Glomerular visceral epithelial cell (primary cell): ENCODE results near the gene PLCZ1.
"Not testable (repeated sequence)": the region's sequence is repeated elsewhere in the genome, so short reads cannot be mapped to it uniquely, and the experiment has no call there.

ENCODE experiments used
- DNase-seq: peaks from one replicate; pipeline ENCODE4 v3.0.0-alpha.2; 2016; ENCODE audit errors: extremely low spot score

PLCZ1 gene, protein sequence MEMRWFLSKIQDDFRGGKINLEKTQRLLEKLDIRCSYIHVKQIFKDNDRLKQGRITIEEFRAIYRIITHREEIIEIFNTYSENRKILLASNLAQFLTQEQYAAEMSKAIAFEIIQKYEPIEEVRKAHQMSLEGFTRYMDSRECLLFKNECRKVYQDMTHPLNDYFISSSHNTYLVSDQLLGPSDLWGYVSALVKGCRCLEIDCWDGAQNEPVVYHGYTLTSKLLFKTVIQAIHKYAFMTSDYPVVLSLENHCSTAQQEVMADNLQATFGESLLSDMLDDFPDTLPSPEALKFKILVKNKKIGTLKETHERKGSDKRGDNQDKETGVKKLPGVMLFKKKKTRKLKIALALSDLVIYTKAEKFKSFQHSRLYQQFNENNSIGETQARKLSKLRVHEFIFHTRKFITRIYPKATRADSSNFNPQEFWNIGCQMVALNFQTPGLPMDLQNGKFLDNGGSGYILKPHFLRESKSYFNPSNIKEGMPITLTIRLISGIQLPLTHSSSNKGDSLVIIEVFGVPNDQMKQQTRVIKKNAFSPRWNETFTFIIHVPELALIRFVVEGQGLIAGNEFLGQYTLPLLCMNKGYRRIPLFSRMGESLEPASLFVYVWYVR

DNA sequence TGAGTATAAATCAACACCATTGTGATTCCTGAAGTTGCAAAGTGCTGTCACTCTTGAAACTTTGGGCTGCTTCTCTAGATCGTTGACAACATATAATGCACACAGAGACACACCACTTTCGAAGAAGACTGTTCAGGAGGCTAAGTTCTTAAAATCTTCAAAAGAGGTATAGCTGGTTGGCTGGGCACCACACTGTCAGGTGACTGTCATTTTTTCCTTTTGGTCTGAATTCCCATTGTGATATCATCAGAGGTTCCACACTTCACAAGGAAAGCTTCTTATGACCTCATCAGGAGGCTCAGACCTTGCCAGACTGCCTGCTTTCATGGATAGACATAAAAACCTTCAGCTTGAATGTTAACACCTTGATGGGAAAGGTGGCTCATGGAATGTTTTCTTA is at the start of gene PLCZ1, which contains the start of gene CAPZA3:
Gene PLCZ1, minus strand, starts transcription at position 194 of the 400 bp plus-strand sequence. CDS start 641 bp downstream, outside the sequence.
Gene CAPZA3, plus strand, starts transcription at position 301 of the 400 bp plus-strand sequence. CDS start 150 bp downstream, outside the sequence.
- no peak for DNase-seq

DNA sequence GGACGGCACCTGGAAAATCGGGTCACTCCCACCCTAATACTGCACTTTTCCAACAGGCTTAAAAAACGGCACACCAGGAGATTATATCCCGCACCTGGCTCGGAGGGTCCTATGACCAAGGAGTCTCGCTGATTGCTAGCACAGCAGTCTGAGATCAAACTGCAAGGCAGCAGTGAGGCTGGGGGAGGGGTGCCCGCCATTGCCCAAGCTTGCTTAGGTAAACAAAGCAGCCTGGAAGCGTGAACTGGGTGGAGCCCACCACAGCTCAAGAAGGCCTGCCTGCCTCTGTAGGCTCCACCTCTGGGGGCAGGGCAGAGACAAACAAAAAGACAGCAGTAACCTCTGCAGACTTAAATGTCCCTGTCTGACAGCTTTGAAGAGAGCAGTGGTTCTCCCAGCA is 47.7 kb upstream of the PLCZ1 start:
- DNase-seq, result not testable (repeated sequence)

DNA sequence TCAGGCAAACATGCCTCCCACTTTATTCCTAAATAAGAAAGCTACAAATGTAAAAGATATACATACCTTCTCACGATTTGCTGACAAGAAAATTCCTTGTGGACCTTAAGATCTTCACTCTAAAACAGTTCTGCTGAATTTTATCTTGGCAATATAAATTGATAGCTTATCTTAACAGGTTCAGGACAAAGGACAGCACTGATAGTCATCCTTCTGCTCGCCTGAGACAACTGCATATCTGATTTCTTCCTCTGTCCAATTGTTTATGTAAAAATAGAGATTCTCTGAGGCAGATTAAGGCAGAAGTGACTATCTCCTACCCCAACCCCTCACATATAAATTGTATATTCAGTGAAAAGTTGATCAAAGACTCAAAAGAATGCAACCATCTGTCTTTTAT is 45.0 kb upstream of the PLCZ1 start:
- no peak for DNase-seq

DNA sequence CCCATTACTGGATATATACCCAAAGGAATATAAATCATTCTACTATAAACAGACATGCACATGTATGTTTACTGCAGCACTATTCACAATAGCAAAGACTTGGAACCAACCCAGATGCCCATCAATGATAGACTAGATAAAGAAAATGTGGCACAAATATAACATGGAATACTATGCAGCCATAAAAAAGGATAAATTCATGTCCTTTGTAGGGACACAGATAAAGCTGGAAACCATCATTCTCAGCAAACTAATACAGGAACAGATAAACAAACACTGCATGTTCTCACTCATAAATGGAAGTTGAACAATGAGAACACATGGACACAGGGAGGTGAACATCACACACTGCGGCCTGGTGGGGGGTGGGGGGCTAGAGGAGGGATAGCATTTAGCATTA is 28.7 kb upstream of the PLCZ1 start:
- DNase-seq, result not testable (repeated sequence)

DNA sequence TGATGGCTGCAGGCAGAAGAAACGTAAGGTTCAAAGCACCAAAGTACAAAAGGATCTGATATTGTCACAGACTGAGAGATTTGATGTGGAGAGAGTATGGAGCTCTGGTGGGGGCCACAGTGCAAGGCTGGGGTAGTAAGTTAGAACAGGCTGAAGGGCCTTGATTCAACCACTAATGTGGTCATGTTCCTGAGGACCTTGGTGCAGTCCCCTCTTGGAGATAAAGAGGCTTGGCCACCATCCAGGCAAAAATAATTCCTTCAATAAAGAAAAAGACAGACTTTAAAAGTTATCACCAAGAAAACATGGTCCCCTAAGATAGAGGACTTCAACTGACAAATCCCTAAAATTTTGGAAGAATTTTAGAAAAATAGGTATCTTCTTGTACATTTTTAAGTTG is 17.5 kb upstream of the PLCZ1 start:
- no peak for DNase-seq

DNA sequence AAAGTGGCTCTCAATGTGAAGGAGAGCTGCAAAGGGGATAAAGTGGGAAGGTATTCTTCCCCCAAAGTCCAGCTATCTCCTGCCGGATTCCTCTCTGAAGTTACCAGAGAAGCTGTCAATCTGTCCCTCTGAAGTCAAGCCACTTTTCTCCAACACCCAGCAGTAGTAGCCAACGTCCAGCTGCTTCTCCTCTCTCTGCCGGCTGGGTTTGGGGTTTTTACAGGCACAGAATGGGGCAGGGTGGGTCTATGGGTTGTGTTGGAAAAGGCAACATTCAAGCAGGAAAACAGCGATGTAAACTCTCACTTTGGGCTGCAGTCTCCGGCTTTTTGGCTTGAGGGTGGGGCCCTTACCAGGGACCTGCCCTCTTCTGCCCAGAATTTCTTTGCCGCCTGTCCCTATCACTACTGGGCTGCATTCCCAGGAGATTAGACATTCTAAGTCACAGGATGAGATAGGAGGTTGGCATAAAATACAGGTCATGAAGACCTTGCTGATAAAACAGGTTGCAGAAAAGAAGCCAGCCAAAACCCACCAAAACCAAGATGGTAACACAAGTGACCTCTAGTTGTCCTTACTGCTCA is 16.4 kb upstream of the PLCZ1 start:
- no peak for DNase-seq

DNA sequence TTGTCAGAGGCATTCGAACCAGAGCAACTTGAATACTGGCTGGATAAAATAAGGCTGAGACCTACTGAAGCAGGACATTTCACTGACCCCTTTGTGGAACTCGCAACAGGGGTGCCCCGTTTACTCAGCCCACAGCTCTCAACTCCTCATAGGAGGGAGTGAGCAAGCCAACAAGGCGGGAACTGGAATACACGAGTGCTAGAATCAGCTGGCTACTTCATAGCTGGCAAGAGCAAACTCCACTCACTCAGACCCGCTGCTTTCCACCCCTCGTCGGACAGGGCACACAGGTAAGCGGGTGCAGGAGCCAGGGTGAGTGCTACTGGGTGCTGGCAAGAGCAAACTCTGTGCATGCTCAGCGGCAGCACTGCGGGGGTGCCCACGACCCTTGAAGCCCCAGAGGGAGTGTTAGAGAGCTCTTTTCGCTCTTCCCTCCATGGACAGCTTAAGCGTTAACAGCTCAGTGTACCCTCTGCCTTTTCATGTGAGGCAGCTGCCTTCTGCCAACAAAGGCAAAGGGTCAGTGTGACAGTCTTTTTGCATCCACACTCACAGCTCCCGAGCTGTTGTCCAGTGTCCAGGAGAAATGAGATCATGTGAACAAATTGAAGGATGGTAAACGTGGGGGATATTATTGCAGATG is 15.8 kb upstream of the PLCZ1 start:
- no peak for DNase-seq

DNA sequence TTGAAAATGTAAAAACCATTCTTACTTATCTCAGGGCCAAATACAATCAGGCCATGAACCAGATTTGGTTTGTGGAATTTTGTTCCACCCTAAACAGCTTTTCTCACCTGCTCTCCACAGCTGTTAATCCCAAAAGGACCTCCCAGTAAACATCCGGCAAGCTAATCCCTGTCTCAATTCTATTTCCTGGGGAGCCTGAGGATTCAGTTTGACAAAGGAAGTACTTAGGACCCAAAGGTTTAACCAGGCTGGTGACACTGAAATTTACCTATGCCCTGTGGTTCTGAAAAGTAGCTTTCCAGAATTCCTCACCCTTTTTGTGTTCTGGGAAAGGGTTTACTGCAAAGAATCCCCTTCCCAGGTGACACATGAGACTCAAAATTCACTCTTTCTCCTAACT is 15.1 kb upstream of the PLCZ1 start:
- no peak for DNase-seq

DNA sequence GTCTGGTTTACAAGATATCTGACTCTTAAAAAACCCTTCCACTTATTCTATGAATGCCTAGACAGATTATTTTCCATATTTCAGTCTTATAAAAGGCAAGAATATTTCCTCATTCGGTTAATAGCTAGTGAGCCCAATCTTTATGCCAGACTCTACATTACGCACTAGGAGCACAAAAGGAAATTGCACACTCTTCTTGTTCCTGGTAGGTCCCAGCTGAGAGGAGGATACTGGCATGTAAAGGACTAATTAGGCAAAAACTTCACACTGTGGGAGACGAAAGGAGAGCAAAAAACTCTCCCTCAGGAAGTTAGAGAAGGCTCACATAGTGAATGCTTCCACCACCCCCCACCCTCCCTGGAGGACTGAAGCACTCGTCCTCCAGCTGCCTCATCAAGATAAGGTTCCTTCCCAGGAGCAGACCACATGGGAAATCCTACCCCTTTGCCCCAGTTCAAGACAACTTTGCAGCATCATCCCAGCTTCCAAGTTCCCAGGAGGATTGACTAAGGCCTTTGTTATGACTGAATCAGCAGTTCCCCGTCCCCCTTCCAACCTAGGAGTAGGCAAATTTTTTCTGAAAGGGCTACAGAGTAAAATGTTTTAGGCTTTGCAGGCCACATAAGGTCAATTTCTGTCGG is 14.6 kb upstream of the PLCZ1 start:
- DNase-seq, result no peak

DNA sequence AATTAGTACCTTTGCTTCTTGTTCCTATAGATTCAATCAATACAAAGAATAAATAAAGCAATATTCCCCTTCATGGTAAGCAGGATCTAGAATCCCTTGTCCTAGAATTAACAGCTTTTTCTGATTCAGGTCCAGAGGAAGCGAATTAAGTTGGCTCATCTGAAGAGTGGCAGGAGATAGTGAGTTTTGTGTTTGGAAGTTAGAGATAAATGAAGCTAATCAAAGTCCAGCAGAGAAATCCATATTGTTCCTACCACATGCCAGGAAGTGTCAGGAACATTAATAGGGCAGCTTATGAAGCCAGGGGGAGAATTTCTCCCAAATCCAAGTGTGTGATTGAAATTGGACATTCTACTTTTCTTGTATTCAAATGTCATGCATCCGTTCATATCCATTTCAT is 14.1 kb upstream of the PLCZ1 start:
- no peak for DNase-seq

DNA sequence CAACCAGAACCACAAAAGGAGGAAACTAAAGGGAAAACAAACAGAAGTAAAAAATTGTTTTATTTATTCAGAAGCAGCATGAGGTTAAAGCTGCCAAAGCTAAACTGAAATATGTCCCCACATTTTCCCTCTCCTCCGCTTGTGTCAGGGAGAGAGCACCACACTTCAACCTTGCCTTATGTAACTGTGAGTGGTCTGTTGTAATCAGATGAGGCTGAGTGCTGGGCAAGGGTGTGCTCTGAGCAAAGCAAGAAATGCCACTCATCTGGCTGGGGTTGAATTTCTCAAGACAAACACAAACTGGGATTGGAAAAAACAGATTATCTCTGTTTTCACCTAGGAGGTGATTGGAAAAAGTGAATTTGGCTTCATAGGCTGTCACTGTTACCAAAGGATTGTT is 12.3 kb upstream of the PLCZ1 start:
- no peak for DNase-seq

DNA sequence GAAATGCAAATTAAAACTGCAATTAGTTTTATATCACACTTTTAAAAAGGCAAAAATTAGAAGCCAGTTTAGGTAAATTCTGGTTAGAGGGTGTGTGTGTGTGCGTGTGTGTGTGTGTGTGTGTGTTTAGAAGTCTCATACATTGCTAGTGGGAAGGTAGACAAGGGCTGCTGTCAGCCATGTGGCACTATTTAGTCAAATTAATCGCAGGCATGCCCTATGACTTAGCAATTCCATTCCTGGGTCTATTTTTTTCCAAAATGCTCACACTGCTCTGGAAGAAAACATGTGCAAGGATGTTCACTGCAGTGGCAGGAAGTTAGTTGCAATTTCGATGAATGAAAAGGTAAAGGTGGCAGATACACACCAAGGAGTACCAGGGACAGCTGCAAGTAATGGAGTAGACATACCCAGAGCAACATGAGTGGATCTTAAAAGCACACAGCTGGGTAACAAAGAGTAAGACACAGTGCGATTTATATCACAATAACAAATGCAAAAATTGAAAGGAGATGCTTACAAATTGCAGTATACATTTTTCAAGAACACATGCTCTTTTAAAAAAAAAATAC is 11.7 kb upstream of the PLCZ1 start:
- no peak for DNase-seq

DNA sequence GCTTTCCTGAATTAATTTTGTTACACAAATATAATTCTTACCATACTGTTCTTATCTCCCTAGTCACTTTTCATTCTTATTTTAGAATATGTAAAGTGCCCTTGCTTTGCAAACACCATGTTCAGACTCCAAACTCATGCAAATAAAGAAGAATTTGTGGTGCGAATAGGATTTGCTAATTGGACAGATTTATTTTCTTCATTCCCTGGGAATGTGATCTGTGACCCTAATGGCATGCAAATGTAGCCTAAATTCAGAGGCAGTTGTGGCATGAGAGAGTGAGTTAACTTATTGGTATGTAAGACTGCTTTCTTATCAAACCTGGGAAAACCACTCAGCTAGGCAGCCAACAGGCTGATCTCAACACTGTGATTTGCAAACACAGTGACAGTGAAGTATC is 10.1 kb upstream of the PLCZ1 start:
- peak; percentile 53 for DNase-seq

DNA sequence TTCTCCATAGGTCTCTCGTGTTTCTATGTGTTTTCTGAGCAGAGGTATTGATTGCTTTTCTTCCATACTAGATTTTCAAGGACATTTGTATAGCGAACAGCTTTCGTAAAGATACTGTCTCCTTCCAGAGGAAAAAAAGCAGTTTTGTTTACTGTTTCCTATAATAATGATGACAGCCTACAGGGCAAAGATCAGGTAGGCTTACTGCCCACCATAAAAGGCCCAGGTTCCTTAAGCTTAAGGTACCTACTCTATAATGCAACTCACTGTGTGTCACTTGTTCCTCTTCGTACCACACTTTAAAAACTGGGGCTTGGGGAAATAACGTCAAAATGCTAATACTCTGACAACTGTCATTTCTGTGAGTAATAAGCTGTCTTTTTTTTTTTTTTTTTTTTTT is 6.7 kb downstream of the PLCZ1 start:
- no peak for DNase-seq

DNA sequence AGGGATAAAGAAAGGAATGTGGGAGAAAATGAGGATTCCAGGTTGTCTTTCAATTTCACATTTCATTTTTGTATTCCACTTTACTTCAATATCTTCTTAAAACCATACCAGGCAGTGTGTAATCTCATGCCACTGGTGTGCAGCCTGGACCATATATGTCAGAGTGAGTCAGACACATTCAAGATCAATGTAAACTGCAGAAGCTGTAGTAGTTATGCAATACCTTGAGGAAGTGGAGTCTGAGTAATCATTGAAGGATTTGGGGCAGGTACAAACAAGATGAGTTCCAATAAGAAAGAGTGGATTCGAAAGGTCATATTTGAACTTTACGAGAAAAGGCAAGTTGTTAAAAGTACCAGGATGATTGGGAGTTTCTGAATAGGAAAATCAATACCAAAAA is 14.1 kb downstream of the PLCZ1 start:
- DNase-seq, result peak; percentile 35

DNA sequence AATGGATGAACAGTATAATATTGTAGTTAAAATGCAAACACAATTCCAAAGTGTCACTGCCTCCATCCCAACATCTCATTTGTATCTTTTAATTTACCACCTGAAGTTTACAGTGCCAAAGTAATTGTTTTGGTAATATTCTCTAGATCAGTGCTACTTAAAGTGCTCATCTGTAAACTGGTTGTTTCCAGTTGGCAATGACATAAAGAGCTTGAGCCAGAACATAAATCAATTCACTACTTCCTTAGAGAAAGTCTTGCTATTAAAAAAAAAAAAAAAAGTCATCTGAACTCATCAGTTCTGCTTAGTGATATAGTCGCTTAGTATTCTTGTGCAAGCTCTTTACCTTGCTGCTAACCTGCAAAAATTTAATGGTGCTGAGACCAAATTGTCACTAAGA is 16.4 kb downstream of the PLCZ1 start:
- no peak for DNase-seq

DNA sequence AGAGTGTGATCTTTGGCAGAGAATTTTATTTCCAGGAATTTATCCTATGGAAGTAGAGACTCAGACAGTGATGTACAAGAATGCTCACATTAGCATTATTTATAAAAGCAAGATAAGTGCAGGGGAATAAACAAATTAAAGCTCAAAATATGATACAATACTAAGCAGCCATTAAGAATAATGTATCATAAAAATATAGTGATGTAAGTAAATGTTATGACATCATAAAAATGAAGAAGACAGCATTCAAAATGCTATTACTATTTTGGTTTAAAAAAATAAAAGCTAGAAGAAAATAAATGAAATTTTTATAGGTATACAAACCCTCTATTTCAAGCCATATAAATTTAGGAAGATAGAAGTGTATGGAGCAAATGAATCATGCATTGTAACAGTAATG is 17.1 kb downstream of the PLCZ1 start:
- no peak for DNase-seq

DNA sequence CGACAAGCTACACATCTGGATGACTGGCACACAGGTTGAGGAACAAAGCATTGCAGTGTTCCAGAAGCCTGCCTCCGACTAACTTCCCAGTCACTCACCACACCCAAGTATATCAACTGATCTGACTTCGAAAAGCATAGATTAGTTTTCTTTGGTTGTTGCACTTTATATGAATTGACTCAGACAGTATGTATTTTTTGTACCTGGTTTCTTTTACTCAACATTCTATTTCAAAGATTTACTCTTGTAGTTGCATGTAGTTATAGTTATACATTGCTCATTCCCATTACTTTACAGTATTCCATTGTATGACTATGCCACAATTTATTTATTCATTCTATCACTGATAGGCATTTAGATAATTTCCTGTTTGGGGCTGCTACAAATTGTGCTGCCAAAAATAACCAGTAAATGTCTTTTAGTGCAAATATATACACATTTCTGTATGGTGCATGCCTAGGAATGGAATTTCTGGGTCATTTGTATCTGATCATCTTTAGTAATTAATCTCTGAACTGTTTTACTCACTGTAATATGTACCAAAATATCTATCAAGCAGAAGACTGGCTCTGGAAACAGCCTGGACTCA is 17.8 kb downstream of the PLCZ1 start:
- DNase-seq, result no peak

DNA sequence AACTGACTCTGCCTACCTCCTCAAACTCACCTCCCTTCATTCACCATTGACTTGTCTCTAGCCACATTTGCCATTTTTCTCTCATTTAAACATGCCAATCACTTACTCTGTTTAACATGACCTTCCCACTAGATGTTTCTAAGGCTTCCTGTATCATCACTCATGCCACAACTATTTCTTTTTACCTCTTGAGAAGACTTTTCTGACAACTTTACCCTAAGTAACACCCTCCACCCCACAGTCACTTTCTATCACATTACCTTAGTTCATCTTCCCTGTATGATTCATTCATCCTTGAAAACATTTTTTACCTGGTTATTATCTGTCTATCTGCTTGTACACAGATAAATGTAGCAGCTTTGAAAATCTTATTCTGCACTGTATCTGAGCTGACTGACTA is 19.4 kb downstream of the PLCZ1 start:
- DNase-seq, result no peak

DNA sequence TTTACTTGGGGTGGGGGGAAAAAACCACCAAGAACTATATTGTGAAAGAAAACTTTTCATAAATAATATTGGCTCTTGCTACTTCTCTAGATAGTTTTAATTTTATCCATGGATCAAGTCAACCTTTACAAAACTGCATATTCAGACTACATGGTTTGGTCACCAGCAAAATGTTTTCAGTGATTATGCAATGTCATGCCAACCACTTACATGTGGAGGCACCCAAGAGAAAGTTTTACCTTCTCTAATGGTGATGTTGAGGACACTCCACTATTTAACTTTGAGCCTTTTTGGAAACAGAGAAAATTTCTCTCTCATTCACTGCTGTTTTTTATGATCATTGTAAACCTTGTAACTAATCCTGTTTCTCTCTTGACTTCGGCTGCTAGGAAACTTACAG is 21.6 kb downstream of the PLCZ1 start:
- no peak for DNase-seq

DNA sequence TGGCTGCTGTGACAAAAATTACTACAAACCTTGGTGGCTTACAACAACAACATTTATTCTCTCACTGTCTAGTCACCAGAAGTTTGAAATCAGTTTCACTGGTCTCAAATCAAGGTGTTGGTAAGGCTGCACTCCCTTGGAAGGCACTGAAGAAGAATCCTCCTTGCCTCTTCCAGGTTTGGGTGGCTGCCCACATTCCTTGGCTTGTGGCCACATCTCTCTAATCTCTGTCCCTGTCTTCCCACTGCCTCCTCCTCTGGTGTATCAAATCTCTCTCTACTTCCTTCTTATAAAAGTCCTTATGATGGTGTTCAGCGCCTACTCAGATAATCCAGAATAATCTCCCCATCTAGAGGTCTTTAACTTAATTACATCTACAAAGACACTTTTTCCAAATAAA is 31.0 kb downstream of the PLCZ1 start:
- peak; percentile 19 for DNase-seq
